Right ventricle myocardium superior (tissue), 1 donor: ENCODE data around the gene ADRM1. TPM values are rescaled to one million over a fixed set of nuclear protein-coding genes. Genes with fewer than 3 reads are reported as not detected.

Experiments
- ATAC-seq: fragments of 200-7000 bp; cut with Tn5 transposase; one replicate; pipeline ENCODE4 v1.9.1; 2020; ENCODE audit warnings: mild to moderate bottlenecking; ENCODE audit not compliant: poor library complexity
- DNase-seq: peaks from one replicate; pipeline ENCODE4 v3.0.0-alpha.2; 2020
- intact Hi-C: fragments of 100-400 bp; cut with DNase I; formaldehyde crosslinking; loops from one replicate; pipeline ENCODE4 v1.11.2; 2022
- total RNA-seq: library from RNA; stranded (reverse); fragmentation: NEBNext Ultra II Directional; extraction: Animal tissue kit (Norgen Biotek cat#: 25700); gene quantifications from one replicate; pipeline ENCODE4 v1.2.1, GENCODE V29; 2021
- donor health status: DM: no; HTN: yes; CAD: no; lungs with severe emphysema.

Gene ADRM1
- total RNA-seq, 1 donor from 2014 or later, result 68.5 TPM

DNA sequence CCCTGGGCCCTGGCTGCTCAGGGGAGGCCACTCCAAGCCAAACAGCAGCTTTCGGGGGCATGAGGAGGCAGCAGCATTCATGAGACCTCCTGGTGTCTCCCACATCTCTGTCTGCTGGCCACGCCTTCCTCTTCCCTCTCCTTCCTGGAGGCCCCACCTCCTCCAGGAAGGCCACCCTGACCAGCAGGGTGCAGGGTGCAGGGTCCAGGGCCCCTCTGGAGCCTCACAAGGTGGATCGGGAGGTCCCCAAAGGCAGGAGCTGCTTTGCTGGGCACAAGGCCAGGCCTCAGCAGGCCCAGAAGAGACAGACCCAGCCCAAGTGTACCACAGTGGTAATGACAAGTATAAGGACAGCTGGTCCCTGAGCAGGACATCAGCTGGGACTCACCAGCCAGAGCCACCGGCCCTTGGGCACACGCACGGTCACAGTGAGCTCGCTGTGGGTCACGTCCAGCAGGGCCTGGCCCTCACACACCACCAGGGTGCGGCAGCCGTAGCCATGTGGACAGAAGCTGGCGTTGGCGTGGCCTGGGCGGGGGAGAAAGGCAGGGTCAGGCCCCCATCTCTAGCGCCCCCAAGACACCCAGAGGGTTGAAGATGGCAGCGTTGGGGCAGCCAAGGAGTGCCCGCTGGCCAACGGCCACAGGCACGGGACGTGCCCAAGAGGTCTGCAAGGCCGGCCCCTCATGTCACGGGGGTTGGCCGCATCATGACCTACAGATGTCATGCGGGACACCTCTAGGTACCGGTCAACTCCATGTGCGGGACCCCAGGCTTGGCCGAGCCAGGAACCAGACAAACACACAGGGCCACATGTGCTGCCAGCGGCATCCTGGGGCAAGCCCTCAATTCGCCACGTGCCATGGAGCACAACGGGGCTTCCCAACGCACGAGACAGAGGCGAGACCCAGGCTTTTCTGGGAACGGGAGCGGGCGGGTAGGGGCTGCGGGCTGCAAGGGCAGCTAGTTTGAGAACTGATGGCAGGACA lies 26.9 kb downstream of the ADRM1 start:
- no peak for ATAC-seq

DNA sequence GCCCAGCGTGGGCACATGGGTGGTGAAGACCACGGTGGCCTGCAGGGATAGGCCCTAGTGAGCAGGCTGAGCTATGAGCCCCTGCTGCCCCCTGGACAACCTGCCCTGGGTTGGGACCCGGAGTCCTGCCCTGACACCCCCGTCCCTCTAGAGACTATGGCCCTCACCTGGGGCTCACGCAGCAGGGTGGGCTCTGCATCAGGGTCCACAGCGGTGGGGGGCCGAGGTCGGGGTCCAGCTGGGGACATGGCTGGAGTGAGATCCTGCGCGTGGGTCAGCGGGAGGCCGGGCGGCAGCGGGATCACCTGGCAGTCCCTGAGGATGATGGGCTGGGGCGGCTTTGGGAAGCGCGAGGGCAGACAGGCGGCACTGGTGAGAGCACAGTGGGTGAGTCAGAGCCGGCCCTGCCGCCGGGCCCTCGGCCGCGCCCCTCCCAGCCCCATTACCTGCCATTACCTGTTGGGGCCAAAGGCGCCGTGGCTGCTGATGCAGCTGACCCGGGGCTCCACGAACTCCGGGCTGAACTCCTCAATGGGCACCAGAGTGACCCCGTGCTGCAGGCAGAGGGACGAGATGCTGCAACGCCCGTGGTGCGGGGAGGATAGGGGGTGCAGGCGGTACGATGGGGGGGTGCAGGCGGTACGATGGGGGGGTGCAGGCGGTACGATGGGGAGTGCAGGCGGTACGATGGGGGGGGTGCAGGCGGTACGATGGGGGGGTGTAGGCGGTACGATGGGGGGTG lies 27.9 kb downstream of the ADRM1 start:
- DNase-seq, result no peak
- no peak for ATAC-seq
- intact Hi-C loops, result no loop called here

More for the DNA sequence above, 26.9 kb downstream of the ADRM1 start:
- intact Hi-C loops, result no loop called here
- no peak for DNase-seq

DNA sequence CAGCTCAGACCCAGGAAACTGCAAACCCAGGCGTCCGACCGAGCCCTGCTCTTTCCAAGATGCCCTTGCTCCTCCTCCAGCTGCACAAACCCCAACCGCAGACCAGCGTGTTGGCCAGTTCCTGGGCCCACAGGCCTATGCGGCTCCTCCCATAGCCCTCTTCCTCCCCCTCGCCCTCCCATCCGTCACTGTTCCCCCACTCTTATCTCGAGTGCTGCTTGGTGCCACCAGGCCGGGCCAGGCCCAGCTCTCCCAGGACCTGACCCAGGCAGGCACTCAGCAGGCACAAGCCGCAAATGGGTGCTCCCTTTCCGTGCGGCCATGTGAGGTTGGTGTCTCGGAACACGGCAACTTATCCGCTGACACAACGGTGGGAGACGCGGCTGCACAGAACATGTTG lies 28.6 kb downstream of the ADRM1 start:
- DNase-seq, result peak; percentile 62
- intact Hi-C loops, result no loop called here
- peak; percentile 80 for ATAC-seq

DNA sequence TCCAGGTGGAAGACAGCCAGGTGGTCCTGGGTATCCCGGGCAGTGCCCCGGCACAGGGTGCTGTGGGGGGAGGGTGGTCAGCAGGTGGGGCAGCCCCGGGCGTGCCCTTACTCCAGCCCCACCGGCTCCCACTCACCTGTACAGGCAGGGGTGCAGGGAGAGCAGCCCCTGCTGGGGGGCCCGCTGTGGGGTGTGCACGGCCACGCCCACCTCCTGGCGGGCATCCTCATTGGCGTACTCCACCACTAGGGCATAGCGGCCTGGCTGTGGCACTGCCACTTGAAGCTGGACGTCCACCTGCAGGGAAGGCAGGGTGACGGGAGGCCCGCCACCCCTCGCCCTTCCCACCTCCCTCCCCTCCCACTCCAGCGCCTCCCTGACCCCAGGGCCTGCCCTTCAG lies 29.6 kb downstream of the ADRM1 start:
- DNase-seq, result no peak
- intact Hi-C loops, result no loop called here
- ATAC-seq, result no peak

DNA sequence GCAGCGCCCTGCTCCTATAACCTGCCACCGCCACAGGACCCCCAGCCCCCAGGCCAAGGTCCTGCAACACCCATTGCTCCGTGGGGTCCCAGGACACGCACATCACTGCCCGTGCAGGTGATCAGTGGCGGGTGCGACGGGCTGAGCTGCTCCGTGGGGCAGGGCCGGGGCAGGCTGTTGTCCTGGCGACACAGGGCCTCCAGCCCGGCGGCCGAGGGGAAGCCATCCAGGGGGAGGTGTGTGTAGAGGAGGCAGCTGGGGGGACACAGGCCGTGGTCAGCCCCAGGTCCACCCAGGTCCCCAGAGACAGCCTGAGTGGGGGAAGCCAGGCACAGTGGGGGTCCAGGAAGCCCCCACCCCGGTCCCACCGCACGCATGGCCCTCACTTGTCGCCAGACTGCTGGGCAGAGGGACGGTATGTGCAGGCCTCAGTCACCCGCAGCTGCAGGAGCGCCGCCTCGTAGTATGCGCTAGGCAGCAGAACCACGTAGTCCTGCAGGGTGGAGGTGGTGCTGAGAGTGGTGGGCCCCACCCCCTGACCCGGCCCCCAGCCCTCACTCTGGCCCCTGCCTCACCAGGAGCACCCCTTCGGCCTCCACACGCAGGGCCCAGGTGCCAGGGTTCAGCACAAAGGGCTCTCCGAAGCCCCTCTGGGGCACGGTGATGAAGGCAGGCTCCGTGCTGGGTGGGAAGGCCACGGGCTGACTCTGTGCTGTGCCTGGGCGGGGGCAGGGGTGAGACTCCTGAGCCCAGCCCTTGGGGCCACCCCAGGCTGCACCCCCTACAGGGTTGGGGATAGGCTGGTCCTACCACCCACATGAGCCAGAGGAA lies 30.4 kb downstream of the ADRM1 start:
- no peak for DNase-seq
- no peak for ATAC-seq
- intact Hi-C loops, result no loop called here

DNA sequence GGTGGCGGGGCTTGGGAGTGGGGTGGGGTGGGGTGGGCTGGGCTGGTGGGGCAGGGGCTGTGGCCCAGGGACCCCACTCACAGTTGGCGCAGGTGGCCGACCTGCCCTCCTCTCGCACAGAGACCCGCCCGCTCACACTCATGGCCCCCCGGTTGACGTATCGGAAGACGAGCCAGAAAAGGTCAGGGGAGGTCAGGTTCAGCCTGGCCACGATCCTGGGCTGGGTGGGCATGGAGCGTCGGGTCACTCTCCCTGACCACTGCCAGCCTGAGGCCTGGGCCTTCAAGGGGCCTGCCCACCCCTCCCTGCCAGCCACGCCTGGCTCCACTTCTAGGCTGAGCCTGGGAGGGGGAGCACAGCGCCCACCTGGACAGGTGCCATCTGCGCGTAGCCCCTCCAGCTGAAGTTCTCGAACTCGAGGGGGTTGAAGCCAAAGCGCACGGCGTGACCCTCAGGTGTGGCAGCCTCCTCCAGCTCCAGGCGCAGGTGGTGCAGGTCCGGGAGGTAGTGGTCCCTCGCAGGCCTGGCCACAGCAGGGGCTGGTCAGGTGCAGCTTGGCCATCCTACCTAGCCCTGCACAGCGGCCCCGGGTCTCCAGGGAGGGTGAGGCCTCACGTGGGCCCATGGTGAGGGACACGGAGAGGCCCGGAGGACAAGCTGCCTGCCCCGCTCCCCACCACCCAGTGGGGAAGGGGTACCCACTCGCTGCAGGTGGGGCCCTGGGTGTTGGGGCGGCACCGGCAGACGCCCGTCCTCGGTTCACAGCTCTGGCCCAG lies 31.2 kb downstream of the ADRM1 start:
- no peak for ATAC-seq
- no peak for DNase-seq
- intact Hi-C loops, result no loop called here

DNA sequence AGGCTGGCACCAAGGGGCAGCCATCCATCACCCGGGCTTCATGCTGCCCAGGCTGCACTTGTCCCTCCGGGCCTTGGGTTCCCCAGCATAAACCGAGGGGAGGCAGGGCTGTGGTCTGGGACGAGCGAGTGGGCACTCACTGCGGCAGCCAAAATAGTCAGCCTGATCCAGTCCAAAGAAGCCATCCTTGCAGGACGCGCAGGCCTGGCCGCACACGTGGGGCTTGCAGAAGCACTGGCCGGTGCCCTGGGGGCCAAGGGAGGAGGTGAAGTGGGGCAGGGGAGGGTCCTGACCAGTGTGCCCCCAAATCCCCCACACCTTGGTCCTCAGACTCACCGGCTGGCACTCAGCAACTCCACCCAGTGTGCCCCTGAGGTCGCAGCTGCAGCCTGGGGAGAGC lies 32.1 kb downstream of the ADRM1 start:
- no peak for DNase-seq
- ATAC-seq, result no peak
- intact Hi-C loops, result no loop called here

DNA sequence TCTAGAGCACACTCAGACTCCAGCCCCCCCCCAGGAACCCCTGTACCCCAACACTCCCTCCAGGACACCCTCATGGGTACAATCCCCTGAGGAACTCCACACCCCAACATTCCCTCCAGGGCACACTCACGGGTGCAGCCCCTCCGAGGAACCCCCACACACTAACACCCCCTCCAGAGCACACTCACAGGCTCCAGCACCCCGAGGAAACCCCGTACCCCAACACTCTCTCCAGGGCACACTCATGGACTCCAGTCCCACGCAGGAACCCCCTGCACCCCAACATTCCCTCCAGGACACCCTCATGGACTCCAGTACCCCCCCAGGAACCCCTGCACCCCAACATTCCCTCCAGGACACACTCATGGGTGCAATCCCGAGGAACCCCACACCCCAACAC lies 32.7 kb downstream of the ADRM1 start:
- DNase-seq, result no peak
- no peak for ATAC-seq
- intact Hi-C loops, result no loop called here

DNA sequence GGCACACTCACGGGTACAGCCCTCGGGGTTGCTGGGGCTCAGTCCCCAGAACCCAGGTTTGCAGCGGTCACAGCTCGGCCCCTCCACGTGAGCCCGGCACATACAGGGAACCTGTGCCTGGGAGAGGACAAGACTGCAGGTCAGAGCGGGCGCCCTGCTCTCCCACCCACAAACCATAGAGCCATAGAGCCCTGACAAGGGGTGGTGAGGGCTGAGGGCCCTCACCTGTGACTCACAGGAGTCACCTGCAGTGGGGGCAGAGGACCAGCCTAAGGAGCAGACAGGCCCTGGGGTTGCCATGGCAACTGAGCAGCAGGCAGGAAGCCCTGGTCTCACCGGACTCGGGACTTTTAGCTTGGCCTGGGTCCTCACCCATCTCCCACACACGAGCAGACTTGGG lies 33.5 kb downstream of the ADRM1 start:
- ATAC-seq (no peak), DNase-seq (no peak)
- intact Hi-C loops, result no loop called here

DNA sequence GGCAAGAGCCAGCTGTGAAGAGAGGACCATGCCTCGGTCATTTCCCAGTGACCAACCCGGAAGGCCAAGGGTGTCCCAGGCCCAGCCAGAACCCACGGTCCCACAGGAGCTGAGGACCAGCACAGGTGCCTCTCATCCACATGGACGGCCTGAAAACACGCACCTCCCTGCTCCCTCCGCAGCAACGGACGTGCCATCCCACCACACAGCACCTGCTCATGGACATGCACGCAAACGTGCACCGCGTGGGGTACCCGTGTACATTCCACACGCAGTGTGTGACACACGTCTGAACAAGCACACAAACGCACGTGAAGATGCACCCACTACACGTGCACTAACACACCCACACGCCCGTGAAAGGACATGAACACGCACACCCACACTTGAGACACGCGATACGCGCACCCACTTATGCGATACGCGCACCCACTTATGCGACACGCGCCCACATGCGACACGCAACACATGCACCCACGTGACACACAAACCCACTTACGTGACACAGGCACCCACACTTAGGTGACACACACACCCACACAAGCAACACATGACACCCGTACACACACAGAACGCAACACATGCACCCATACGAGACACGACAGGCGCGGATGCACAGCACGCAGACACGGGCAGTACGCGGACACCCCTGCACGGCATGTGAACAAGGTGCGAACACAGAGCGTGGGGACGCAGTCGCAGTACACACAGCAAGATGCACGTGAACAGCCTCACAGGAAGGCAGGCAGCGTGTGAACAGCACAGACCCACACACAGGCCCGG lies 34.2 kb downstream of the ADRM1 start:
- intact Hi-C loops, result no loop called here
- ATAC-seq, result no peak

DNA sequence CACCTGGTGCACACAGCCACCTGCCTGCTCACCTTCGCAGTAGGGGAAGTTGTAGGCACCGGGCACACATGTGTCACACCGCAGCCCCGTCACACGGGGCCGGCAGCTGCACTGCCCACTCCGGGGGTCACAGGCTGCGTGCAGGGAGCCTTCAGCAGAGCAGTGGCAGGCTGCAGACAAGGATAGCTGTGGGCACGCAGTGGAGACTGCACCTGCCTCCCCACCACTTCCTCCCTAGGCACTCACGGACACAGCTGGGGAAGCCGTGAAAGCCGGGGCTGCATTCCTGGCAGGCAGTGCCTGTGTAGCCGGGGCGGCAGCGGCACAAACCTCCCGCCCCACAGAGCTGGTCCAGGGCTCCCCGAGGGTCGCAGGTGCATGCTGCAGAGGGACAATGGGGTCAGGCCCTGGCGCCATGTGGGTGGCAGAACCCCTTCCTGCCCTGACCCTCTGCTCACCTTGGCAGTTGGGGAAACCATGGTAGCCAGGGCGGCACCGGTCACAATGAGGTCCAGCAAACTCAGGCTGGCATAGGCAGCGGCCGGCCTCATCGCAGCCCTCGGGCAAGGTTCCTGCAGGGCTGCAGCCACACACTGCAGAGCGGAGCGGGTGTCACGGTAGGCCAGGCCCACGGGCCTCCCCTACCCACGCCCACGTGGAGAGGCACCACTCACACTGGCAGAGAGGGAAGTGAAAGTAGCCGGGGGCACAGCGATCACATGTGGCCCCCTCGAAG lies 34.9 kb downstream of the ADRM1 start:
- DNase-seq (no peak), ATAC-seq (no peak)
- intact Hi-C loops, result no loop called here

More for the DNA sequence above, 34.2 kb downstream of the ADRM1 start:
- no peak for DNase-seq

DNA sequence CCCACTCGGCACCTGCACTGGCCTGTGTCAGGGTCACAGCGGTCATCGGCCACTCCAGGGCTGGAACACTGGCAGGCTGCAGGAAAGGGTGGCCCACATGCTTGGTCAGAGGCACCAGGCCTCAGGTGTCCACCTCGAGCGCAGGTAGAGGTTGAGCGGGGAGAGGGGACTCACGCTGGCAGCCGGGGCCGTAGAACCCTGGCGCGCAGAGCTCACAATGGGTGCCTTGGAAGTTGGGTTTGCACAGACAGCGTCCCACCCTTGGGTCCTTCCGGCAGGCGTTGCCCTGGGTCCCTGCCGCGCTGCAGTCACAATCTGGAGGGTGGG lies 35.5 kb downstream of the ADRM1 start:
- ATAC-seq (no peak), DNase-seq (no peak)
- intact Hi-C loops, result no loop called here

DNA sequence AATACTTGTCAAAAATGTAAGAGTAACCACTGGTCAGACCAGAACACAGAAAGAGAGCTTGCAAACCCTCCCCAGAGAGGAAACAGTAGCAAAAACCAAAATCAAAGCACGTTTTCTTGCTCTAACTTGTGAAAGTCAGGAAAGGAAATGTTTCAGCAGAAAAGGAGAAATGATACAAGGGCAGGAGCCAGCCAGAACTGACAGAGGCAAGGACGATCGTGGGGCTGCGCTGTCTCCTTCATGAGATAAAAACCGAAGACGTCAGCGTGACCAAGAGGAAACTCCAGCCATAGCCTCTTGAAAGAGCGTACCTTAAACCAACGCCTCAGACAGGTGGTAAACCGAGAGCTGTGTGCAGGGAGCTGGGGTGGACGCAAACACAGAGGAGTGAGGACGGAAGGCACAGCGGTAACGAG lies 36.9 kb downstream of the ADRM1 start:
- intact Hi-C loops, result no loop called here
- no peak for DNase-seq
- ATAC-seq, result no peak

DNA sequence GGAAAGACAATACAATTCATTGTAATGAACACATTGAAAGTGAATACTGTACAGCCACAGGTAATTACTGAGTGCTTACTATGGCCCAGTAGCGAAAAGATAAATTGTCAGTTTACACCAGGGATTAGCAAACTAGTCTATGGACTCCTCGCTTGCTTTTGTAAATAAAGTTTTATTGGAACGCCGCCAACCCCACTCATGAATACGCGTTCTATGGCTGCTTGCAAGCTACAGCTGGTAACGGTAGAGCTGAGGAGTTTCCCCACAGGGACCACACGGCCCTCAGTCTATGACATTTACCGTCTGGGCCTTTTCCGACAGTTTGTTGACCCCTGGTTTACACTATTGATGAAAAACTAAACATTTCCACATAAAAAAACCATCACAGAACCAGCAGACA lies 40.1 kb downstream of the ADRM1 start:
- intact Hi-C loops, result no loop called here
- ATAC-seq (no peak), DNase-seq (no peak)

DNA sequence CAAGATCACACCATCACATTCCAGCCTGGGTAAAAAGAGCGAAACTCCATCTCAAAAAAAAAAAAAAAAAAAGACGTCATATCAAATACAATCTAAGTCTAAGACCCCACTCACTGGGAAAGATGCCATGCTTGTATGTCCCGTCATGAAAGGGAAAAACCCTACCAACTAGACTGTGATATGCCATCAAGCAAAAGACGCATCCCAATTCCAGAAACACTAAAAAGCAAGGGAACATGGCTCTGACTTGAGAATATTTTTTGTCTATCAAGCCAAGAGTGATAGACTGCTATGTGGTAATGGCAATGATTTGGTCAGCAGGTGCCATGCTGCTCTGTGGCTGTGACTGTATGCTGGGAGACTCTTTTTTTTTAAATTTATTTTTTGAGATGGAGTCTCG lies 41.3 kb downstream of the ADRM1 start:
- no peak for DNase-seq
- intact Hi-C loops, result no loop called here
- no peak for ATAC-seq

DNA sequence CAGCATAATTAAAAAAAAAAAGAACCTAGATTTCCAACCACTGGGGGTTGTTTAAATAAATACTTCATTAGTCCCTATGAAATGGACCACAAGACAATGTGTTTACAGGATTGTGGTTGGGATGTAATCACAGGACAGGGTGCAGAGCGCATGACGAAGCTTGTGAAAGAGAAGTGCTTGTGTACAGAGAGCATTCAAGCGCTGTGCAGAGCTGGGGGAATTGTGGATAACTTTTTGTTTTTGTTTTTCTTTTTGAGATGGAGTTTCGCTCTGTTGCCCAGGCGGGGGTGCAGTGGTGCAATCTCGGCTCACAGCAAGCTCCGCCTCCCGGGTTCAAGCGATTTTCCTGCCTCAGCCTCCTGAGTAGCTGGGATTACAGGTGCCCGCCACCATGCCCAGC lies 42.0 kb downstream of the ADRM1 start:
- intact Hi-C loops, result no loop called here
- no peak for ATAC-seq
- DNase-seq, result peak; percentile 31

DNA sequence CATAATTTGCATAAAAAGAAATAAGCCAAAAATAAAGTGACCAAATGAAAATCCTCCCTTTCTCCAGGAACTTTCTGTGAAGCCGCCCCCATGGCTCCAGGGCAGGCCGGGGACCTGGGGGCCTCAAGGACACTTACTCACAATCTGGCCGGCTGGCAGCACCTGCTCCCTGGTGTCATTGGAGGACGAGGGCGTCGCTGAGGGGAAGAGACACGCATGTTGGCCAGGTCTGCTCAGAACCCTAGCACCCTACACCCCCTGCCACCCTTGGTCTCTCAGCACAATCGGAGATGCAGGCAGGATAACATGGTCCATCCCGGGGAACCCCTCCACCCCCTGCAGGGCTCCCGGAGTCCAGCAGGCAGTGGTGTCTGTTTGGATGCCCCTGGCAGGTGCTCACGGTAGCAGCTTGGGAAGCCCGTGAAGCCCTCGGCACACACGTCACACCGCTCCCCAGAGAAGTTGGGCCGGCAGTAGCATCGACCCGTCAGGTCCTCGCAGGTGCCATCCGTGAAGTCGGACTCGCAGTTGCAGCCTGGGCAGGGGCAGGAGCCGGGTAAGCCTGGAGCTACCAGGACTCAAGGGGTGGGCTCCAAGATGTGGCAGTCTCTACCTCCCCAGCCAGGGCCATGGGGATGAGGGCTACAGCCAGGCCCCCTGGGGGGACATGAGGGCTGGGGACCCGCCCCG lies 43.0 kb downstream of the ADRM1 start:
- intact Hi-C loops, result no loop called here
- ATAC-seq (no peak), DNase-seq (no peak)
